ENCODE data around the gene SPARC.
A peak's percentile ranks its signal among the peaks of the same experiment; 100 is the strongest.

SPARC gene

GRCh38 chr5:151628112-151628823, 58.4 kb downstream of the SPARC start:
- no peak for TF ChIP-seq CTCF (conservative IDR thresholded peaks at IDR 0.05; ENCODE audit: control insufficient read depth, insufficient read depth, low read depth, low read length)
- DNase-seq (ENCODE audit: low read depth): no peak
- no peak overlapping the region for H3K4me3 ChIP-seq (ENCODE audit: control insufficient read depth, low read depth, low read length)

GRCh38 chr5:151627650-151628049, 59.1 kb downstream of the SPARC start:
- no peak overlapping the region for H3K4me3 ChIP-seq (ENCODE audit: control insufficient read depth, low read depth, low read length)
- no peak for DNase-seq (ENCODE audit: low read depth)
- TF ChIP-seq CTCF (conservative IDR thresholded peaks at IDR 0.05; ENCODE audit: control insufficient read depth, insufficient read depth, low read depth, low read length): no peak

DNA sequence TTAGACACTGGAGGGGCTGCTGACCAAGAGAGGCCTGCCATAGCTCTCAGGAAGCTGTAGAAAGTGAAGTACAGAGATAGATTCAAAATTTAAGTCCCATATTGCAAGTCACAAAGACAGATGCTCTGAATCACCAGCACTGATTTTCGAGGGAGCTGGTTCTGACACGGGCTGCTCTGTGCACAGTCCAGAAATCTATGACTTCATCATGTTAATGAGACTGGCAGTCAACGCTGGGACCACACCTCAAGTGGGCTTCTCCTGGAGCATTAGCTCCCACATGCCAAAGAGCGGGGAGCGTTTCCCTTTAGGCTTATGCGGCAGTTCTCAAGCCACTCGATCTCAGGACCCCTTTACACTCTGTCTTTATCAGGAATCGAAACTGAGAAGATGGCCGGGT, 61.4 kb downstream of the SPARC start:
- H3K4me3 ChIP-seq (ENCODE audit: control insufficient read depth, low read depth, low read length): no peak overlapping the region
- DNase-seq (ENCODE audit: low read depth): no peak
- TF ChIP-seq CTCF (conservative IDR thresholded peaks at IDR 0.05; ENCODE audit: control insufficient read depth, insufficient read depth, low read depth, low read length): no peak

GRCh38 chr5:151624476-151624875, 62.2 kb downstream of the SPARC start:
- TF ChIP-seq CTCF (conservative IDR thresholded peaks at IDR 0.05; ENCODE audit: control insufficient read depth, insufficient read depth, low read depth, low read length): no peak
- peak; percentile 15 for DNase-seq (ENCODE audit: low read depth)

GRCh38 chr5:151622367-151623088, 64.2 kb downstream of the SPARC start:
- no peak for DNase-seq (ENCODE audit: low read depth)
- H3K4me3 ChIP-seq (ENCODE audit: control insufficient read depth, low read depth, low read length): no peak overlapping the region
- TF ChIP-seq CTCF (conservative IDR thresholded peaks at IDR 0.05; ENCODE audit: control insufficient read depth, insufficient read depth, low read depth, low read length): no peak

More at GRCh38 chr5:151624476-151624875, 62.2 kb downstream of the SPARC start:
- H3K4me3 ChIP-seq (ENCODE audit: control insufficient read depth, low read depth, low read length): no peak overlapping the region

DNA sequence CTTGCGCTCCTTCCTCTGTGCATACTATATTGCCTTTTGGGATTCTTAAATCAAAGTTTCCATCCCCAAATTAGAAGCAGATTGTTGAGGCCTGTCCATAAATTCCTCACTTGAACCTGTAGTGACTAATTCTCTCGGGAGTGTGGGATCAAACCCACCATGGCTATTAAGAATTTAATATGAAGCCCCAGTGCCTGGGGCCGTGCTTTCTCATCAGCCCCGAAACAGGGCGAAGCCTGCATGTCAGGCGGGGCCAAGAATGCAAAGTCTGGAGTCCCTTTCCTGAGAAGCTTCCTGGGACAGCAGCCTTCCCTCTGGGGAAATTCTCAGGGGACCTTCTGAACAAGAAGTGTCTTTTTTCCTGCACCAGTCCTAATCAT, 66.3 kb downstream of the SPARC start:
- H3K4me3 ChIP-seq (ENCODE audit: control insufficient read depth, low read depth, low read length): no peak overlapping the region
- no peak for TF ChIP-seq CTCF (conservative IDR thresholded peaks at IDR 0.05; ENCODE audit: control insufficient read depth, insufficient read depth, low read depth, low read length)
- no peak for DNase-seq (ENCODE audit: low read depth)
